Adrenal gland (tissue), 5 donors: ENCODE results near the gene SLC2A9.

Source experiments
- POLR2A ChIP-seq, 2 donors: fragments of 450-650 bp; IDR thresholded peaks; one replicate each; pipeline ENCODE4 v1.6.1; 2017; ENCODE audit warnings: antibody characterized with exemption in 2 of 2, mild to moderate bottlenecking in 2 of 2, moderate library complexity in 1 of 2
- TF ChIP-seq, protein P1 (sequence below), 6 experiments: fragments of 450-650 bp in 4 of 6; fragments of 200-600 bp in 2 of 6; sonication (generic) in 1 of 6; IDR thresholded peaks; 1 replicate in 5 of 6; 2 replicates in 1 of 6; pipeline versions ENCODE4 v1.5.1 to v1.8.0; 2016 to 2021; ENCODE audit warnings: antibody characterized with exemption in 6 of 6, mild to moderate bottlenecking in 2 of 6, moderate library complexity in 1 of 6
- donor health status: DM: no; HTN: no; CAD: no.

DNA sequence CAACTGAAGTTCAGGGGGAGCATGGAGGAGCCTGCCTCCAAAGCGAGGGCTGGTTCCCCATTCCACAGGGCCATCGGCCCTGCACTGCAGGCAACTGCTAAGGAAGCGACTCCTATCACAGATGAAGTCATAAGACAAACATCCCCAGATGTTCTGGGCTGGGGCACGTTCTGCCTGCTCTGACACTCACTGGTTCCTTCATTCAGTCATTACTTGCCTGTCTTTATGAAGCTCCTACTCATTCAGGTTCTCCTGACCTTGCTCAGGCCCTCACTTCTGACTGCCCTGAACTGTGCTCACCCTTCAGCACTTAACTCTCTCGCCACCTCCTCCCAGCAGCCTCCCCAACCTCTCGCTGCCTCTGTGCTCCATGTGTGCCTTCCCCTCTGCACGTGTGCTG lies 2.5 kb upstream of the SLC2A9 start:
- TF ChIP-seq POLR2A (IDR thresholded peaks at IDR 0.05), result no peak
- TF ChIP-seq, protein P1, sequence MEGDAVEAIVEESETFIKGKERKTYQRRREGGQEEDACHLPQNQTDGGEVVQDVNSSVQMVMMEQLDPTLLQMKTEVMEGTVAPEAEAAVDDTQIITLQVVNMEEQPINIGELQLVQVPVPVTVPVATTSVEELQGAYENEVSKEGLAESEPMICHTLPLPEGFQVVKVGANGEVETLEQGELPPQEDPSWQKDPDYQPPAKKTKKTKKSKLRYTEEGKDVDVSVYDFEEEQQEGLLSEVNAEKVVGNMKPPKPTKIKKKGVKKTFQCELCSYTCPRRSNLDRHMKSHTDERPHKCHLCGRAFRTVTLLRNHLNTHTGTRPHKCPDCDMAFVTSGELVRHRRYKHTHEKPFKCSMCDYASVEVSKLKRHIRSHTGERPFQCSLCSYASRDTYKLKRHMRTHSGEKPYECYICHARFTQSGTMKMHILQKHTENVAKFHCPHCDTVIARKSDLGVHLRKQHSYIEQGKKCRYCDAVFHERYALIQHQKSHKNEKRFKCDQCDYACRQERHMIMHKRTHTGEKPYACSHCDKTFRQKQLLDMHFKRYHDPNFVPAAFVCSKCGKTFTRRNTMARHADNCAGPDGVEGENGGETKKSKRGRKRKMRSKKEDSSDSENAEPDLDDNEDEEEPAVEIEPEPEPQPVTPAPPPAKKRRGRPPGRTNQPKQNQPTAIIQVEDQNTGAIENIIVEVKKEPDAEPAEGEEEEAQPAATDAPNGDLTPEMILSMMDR (IDR thresholded peaks at IDR 0.05), result no peak
